Liver (tissue), 9 donors: ENCODE data around the gene CACNA1E. TPM values are rescaled to one million over a fixed set of nuclear protein-coding genes. Genes with fewer than 3 reads are reported as not detected.

Source experiments
- DNase-seq: peaks from one replicate; pipeline ENCODE4 v3.0.0-alpha.2; 2017; ENCODE audit warnings: low spot score
- H3K27ac ChIP-seq, 2 donors: one replicate each; pipeline ENCODE4 v1.7.0; 2013; ENCODE audit warnings: inconsistent platforms in 2 of 2, low read length in 2 of 2, control low read depth in 1 of 2, low read depth in 1 of 2, mild to moderate bottlenecking in 1 of 2
- H3K27me3 ChIP-seq, 4 donors: one replicate each; pipeline versions ENCODE4 v1.6.1 to v1.7.0; 2013; ENCODE audit warnings: low read length in 3 of 4, inconsistent platforms in 1 of 4, mild to moderate bottlenecking in 1 of 4, moderate library complexity in 1 of 4; ENCODE audit not compliant: control insufficient read depth in 4 of 4, insufficient read depth in 4 of 4
- H3K36me3 ChIP-seq, 4 donors: one replicate each; pipeline versions ENCODE4 v1.6.1 to v1.7.0; 2013; ENCODE audit warnings: low read length in 3 of 4, mild to moderate bottlenecking in 3 of 4, low read depth in 1 of 4, moderate library complexity in 1 of 4; ENCODE audit not compliant: control insufficient read depth in 4 of 4, insufficient read depth in 3 of 4
- H3K4me1 ChIP-seq, 4 donors: one replicate each; pipeline versions ENCODE4 v1.6.1 to v1.7.0; 2013; ENCODE audit warnings: low read length in 3 of 4, mild to moderate bottlenecking in 3 of 4, moderate library complexity in 1 of 4; ENCODE audit not compliant: control insufficient read depth in 4 of 4, insufficient read depth in 4 of 4
- H3K4me3 ChIP-seq, 3 donors: one replicate each; pipeline versions ENCODE4 v1.6.1 to v1.7.0; 2013; ENCODE audit warnings: low read length in 3 of 3, control low read depth in 1 of 3, low read depth in 1 of 3, mild to moderate bottlenecking in 1 of 3
- H3K9ac ChIP-seq, 2 donors: one replicate each; pipeline ENCODE4 v1.7.0; 2013; ENCODE audit warnings: low read length in 2 of 2, mild to moderate bottlenecking in 2 of 2, moderate library complexity in 2 of 2, control low read depth in 1 of 2, low read depth in 1 of 2
- H3K9me3 ChIP-seq, 4 donors: one replicate each; pipeline versions ENCODE4 v1.6.1 to v1.7.0; 2013; ENCODE audit warnings: low read length in 3 of 4; ENCODE audit not compliant: control insufficient read depth in 4 of 4
- ATF3 ChIP-seq: IDR thresholded peaks from 2 replicates; pipeline ENCODE4 v1.6.1; 2016; ENCODE audit warnings: antibody characterized with exemption
- EGR1 ChIP-seq, 2 donors: IDR thresholded peaks; 2 replicates each; pipeline ENCODE4 v1.6.1; 2016 to 2018; ENCODE audit warnings: antibody characterized with exemption in 2 of 2, low read depth in 2 of 2
- FOXA1 ChIP-seq: IDR thresholded peaks from 2 replicates; pipeline ENCODE4 v1.6.1; 2016; ENCODE audit warnings: antibody characterized with exemption
- FOXA2 ChIP-seq: IDR thresholded peaks from 2 replicates; pipeline ENCODE4 v1.6.1; 2016; ENCODE audit warnings: antibody characterized with exemption
- GABPA ChIP-seq, 2 donors: IDR thresholded peaks in 1 of 2; conservative IDR thresholded peaks in 1 of 2; 2 replicates each; pipeline ENCODE4 v1.6.1; 2016; ENCODE audit warnings: antibody characterized with exemption in 2 of 2, mild to moderate bottlenecking in 1 of 2, moderate library complexity in 1 of 2
- HNF4A ChIP-seq, 2 donors: conservative IDR thresholded peaks; 2 replicates each; pipeline ENCODE4 v1.6.1; 2016; ENCODE audit warnings: antibody characterized with exemption in 2 of 2, mild to moderate bottlenecking in 2 of 2
- HNF4G ChIP-seq: IDR thresholded peaks from 2 replicates; pipeline ENCODE4 v1.6.1; 2016; ENCODE audit warnings: antibody characterized with exemption
- JUND ChIP-seq, 2 donors: IDR thresholded peaks; 2 replicates each; pipeline ENCODE4 v1.6.1; 2016; ENCODE audit warnings: antibody characterized with exemption in 2 of 2
- NR2F2 ChIP-seq: IDR thresholded peaks from 2 replicates; pipeline ENCODE4 v1.6.1; 2016; ENCODE audit warnings: antibody characterized with exemption
- RAD21 ChIP-seq, 2 donors: IDR thresholded peaks; 2 replicates each; pipeline ENCODE4 v1.6.1; 2016; ENCODE audit warnings: antibody characterized with exemption in 2 of 2, mild to moderate bottlenecking in 2 of 2
- RXRA ChIP-seq, 2 donors: IDR thresholded peaks; 2 replicates each; pipeline ENCODE4 v1.6.1; 2017 to 2018; ENCODE audit warnings: antibody characterized with exemption in 2 of 2, mild to moderate bottlenecking in 1 of 2
- SP1 ChIP-seq: IDR thresholded peaks from 2 replicates; pipeline ENCODE4 v1.6.1; 2018; ENCODE audit warnings: antibody characterized with exemption, mild to moderate bottlenecking
- TAF1 ChIP-seq: conservative IDR thresholded peaks from 2 replicates; pipeline ENCODE4 v1.6.1; 2016; ENCODE audit warnings: antibody characterized with exemption, mild to moderate bottlenecking
- YY1 ChIP-seq: IDR thresholded peaks from 2 replicates; pipeline ENCODE4 v1.6.1; 2016; ENCODE audit warnings: antibody characterized with exemption, mild to moderate bottlenecking
- ZBTB33 ChIP-seq: IDR thresholded peaks from 2 replicates; pipeline ENCODE4 v1.6.1; 2016; ENCODE audit warnings: antibody characterized with exemption
- WGBS: extraction: QIAGEN DNeasy Blood & Tissue Kit; methylation state at CpG from one replicate; pipeline ENCODE4 v1.1.7; 2013; 5-methylcytosine and 5-hydroxymethylcytosine counted together
- polyA plus RNA-seq, 2 donors: library from polyadenylated mRNA; stranded (reverse) in 1 of 2; unstranded in 1 of 2; fragments of 200-250 nt in 1 of 2; fragments of >200 nt in 1 of 2; fragmentation: Nextera tagmentation in 1 of 2; extraction: Ambion mirVana in 1 of 2; gene quantifications; one replicate each; pipeline versions ENCODE4 v1.2.1 to v1.2.3, GENCODE V29; 2013 to 2015
- total RNA-seq, 2 donors: library from RNA; depleted of rRNA; stranded (reverse); fragments of >200 nt; gene quantifications; one replicate each; pipeline ENCODE4 v1.2.3, GENCODE V29; 2014
- TF ChIP-seq, protein P1 (sequence below): IDR thresholded peaks from 2 replicates; pipeline ENCODE4 v1.6.1; 2016; ENCODE audit warnings: antibody characterized with exemption
- TF ChIP-seq, protein P2 (sequence below): fragments of 150-350 bp; IDR thresholded peaks from 2 replicates; pipeline ENCODE4 v1.5.1; 2017; ENCODE audit warnings: improper control_type of control experiment, low read depth, low read length; ENCODE audit not compliant: missing input control
- TF ChIP-seq, protein P3 (sequence below): IDR thresholded peaks from 2 replicates; pipeline ENCODE4 v1.6.1; 2016; ENCODE audit warnings: antibody characterized with exemption, mild to moderate bottlenecking
- donor health status: healthy.
- donor health status: healthy.
- donor health status: healthy.
- donor health status: healthy.
- donor health status: healthy.

The CACNA1E gene
- total and polyA plus RNA-seq, 4 donors, result under 0.01 to 0.08 (median 0.01) TPM; not detected in 1

DNA sequence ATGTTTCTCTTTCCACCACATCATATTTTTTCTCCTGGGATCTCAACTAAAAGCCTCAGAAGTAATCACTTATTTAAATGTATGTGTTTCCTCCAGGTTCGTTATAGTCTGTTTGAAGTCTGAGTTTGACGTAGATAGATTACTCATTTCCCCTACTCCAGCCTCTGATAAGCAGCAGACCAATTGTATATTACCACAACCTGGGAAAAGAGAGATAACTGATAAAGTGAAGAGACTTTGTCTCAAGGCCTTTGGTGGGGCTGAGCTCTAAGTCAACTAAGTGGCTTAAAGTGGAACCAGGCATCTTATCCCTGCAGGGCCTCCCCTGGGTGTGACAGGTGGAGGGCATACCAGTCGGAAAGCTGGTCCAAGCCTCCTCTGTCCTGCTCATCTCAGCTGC, 34.9 kb upstream of the CACNA1E start:
- no peaks in the 10 kb centered on the region for H3K27me3 ChIP-seq
- 73% methylated on average over 3 of the region's 3 CpGs for WGBS
- TF ChIP-seq FOXA2, result no peak
- TF ChIP-seq EGR1 (IDR thresholded peaks at IDR 0.05; ENCODE audit: low read depth in 2 of 2), result no peak
- no peak for TF ChIP-seq YY1
- TF ChIP-seq ATF3, result no peak
- TF ChIP-seq NR2F2, result no peak
- TF ChIP-seq, protein P1, sequence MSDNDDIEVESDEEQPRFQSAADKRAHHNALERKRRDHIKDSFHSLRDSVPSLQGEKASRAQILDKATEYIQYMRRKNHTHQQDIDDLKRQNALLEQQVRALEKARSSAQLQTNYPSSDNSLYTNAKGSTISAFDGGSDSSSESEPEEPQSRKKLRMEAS, result no peak
- no peak for TF ChIP-seq FOXA1
- no peak for TF ChIP-seq RXRA (IDR thresholded peaks at IDR 0.05)
- no peak for TF ChIP-seq GABPA (IDR thresholded peaks at IDR 0.05 in 1 of 2, conservative IDR thresholded peaks at IDR 0.05 in 1 of 2)
- TF ChIP-seq JUND (IDR thresholded peaks at IDR 0.05), result no peak
- TF ChIP-seq TAF1, result no peak
- no peak for TF ChIP-seq RAD21 (IDR thresholded peaks at IDR 0.05)
- TF ChIP-seq ZBTB33, result no peak
- TF ChIP-seq, protein P2, sequence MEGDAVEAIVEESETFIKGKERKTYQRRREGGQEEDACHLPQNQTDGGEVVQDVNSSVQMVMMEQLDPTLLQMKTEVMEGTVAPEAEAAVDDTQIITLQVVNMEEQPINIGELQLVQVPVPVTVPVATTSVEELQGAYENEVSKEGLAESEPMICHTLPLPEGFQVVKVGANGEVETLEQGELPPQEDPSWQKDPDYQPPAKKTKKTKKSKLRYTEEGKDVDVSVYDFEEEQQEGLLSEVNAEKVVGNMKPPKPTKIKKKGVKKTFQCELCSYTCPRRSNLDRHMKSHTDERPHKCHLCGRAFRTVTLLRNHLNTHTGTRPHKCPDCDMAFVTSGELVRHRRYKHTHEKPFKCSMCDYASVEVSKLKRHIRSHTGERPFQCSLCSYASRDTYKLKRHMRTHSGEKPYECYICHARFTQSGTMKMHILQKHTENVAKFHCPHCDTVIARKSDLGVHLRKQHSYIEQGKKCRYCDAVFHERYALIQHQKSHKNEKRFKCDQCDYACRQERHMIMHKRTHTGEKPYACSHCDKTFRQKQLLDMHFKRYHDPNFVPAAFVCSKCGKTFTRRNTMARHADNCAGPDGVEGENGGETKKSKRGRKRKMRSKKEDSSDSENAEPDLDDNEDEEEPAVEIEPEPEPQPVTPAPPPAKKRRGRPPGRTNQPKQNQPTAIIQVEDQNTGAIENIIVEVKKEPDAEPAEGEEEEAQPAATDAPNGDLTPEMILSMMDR, result no peak
- no peak for TF ChIP-seq SP1
- no peak for TF ChIP-seq HNF4G
- TF ChIP-seq, protein P3, sequence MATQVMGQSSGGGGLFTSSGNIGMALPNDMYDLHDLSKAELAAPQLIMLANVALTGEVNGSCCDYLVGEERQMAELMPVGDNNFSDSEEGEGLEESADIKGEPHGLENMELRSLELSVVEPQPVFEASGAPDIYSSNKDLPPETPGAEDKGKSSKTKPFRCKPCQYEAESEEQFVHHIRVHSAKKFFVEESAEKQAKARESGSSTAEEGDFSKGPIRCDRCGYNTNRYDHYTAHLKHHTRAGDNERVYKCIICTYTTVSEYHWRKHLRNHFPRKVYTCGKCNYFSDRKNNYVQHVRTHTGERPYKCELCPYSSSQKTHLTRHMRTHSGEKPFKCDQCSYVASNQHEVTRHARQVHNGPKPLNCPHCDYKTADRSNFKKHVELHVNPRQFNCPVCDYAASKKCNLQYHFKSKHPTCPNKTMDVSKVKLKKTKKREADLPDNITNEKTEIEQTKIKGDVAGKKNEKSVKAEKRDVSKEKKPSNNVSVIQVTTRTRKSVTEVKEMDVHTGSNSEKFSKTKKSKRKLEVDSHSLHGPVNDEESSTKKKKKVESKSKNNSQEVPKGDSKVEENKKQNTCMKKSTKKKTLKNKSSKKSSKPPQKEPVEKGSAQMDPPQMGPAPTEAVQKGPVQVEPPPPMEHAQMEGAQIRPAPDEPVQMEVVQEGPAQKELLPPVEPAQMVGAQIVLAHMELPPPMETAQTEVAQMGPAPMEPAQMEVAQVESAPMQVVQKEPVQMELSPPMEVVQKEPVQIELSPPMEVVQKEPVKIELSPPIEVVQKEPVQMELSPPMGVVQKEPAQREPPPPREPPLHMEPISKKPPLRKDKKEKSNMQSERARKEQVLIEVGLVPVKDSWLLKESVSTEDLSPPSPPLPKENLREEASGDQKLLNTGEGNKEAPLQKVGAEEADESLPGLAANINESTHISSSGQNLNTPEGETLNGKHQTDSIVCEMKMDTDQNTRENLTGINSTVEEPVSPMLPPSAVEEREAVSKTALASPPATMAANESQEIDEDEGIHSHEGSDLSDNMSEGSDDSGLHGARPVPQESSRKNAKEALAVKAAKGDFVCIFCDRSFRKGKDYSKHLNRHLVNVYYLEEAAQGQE, result no peak
- TF ChIP-seq HNF4A (conservative IDR thresholded peaks at IDR 0.05), result no peak
- H3K9ac ChIP-seq, result no peak overlapping the region
- H3K27ac ChIP-seq, result no peak overlapping the region
- no peak overlapping the region for H3K4me3 ChIP-seq
- DNase-seq, result no peak
- peaks cover 0 to 4% (median 3%) of the 10 kb centered on the region in 4 donors for H3K4me1 ChIP-seq
- H3K9me3 ChIP-seq, result peaks cover 0 to 2% (median 0%) of the 10 kb centered on the region in 4 donors
- H3K36me3 ChIP-seq, result no peaks in the 10 kb centered on the region
